ENCODE data around the gene GALR3. TPM values are rescaled to one million over a fixed set of nuclear protein-coding genes. Genes with fewer than 3 reads are reported as not detected.

Gene GALR3
- total and polyA plus RNA-seq, 2 of the 4 experiments (the other 2 are of a cell fraction): not detected

DNA sequence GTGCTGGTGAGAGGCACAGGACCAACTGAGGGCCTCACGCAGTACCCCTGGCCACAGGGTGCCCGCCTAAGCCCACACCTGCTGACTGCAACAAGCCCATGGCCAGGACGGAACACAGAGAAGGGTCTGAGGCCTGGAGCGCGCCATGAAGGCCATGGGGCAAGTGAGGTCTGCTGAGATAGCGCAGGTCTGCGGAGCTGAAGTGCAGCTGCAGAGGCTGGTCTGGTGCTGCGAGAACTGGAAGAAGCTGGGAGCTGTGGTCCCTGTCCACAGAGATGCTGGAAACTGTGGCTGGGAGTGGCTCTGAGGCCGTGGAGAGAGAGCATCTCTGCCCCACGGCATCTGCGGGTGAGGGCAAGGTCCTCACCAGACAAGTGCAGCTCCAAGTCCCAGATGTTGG lies 8.3 kb downstream of the GALR3 start:
- Histone ChIP-seq H3K4me2 (ENCODE audit: low read depth, low read length) (no peak overlapping the region), H3K4me1 (ENCODE audit: control insufficient read depth, insufficient read depth, low read length) (no peaks in the 10 kb centered on the region), H2AFZ (replicated peaks; ENCODE audit: low read length, poor library complexity) (no peak overlapping the region), H3K27me3 (ENCODE audit: control insufficient read depth, insufficient read depth, low read length) (no peaks in the 10 kb centered on the region), H3K79me1 (ENCODE audit: low read depth in 1 of 2, low read length in 2 of 2) (0 out of 4 replicates have a peak, but pooled peaks cover 0 to 3% of the 10 kb centered on the region in 2 experiments), H2AK5ac (ENCODE audit: low read depth, low read length) (no peak overlapping the region), H2BK20ac (ENCODE audit: low read depth, low read length) (no peak overlapping the region), H3K4ac (ENCODE audit: low read depth, low read length) (no peak overlapping the region), H2BK120ac (ENCODE audit: low read depth, low read length) (no peak overlapping the region), H2AK9ac (replicated peaks; ENCODE audit: low read depth, low read length, poor library complexity) (no peak overlapping the region), H3K9ac (ENCODE audit: low read depth, low read length) (no peak overlapping the region), H2BK5ac (ENCODE audit: low read depth, low read length, poor library complexity, severe bottlenecking) (no peak overlapping the region), H3K9me1 (ENCODE audit: insufficient read depth, low read length) (no peaks in the 10 kb centered on the region), H4K5ac (ENCODE audit: low read depth, low read length) (no peak overlapping the region), H2BK15ac (ENCODE audit: low read depth, low read length) (no peak overlapping the region), H3K18ac (ENCODE audit: low read depth, low read length) (no peak overlapping the region), H4K8ac (ENCODE audit: low read depth in 2 of 2, low read length in 2 of 2) (no peak overlapping the region), H3K36me3 (ENCODE audit: control insufficient read depth, insufficient read depth, low read length) (peaks cover 39% of the 10 kb centered on the region), H3K14ac (replicated peaks; ENCODE audit: low read depth, low read length) (no peak overlapping the region), H3K23ac (ENCODE audit: low read depth, low read length) (no peak overlapping the region), H3K56ac (ENCODE audit: extremely low read depth, insufficient read depth, low read length) (no peak overlapping the region), H3K27ac (ENCODE audit: insufficient read depth, low read length) (no peak overlapping the region), H3K4me3 (ENCODE audit: insufficient read depth, low read depth, low read length) (no peak overlapping the region), H4K91ac (ENCODE audit: insufficient read depth, low read depth, low read length) (no peak overlapping the region), H4K20me1 (ENCODE audit: insufficient read depth, low read length) (no peaks in the 10 kb centered on the region), H3K9me3 (ENCODE audit: control insufficient read depth, insufficient read depth, low read length) (no peaks in the 10 kb centered on the region)
- BruUV-seq (replicated peaks): no TSS peak
- TF ChIP-seq RAD21 (IDR thresholded peaks at IDR 0.05; ENCODE audit: low read length) (no peak), CEBPB (IDR thresholded peaks at IDR 0.05; ENCODE audit: low read depth, low read length) (no peak), NFE2L2 (IDR thresholded peaks at IDR 0.05; ENCODE audit: low read depth, low read length) (no peak), POLR2A (IDR thresholded peaks at IDR 0.05; ENCODE audit: low read depth, low read length) (no peak), RFX5 (IDR thresholded peaks at IDR 0.05; ENCODE audit: low read depth, low read length) (no peak), RCOR1 (IDR thresholded peaks at IDR 0.05; ENCODE audit: insufficient replicate concordance, low read length) (no peak), BHLHE40 (IDR thresholded peaks at IDR 0.05; ENCODE audit: low read depth, low read length) (no peak)
- TF ChIP-seq, protein P1, sequence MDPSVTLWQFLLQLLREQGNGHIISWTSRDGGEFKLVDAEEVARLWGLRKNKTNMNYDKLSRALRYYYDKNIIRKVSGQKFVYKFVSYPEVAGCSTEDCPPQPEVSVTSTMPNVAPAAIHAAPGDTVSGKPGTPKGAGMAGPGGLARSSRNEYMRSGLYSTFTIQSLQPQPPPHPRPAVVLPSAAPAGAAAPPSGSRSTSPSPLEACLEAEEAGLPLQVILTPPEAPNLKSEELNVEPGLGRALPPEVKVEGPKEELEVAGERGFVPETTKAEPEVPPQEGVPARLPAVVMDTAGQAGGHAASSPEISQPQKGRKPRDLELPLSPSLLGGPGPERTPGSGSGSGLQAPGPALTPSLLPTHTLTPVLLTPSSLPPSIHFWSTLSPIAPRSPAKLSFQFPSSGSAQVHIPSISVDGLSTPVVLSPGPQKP (IDR thresholded peaks at IDR 0.05; ENCODE audit: borderline replicate concordance, low read depth, low read length): no peak
- dilution Hi-C loops (cut with HindIII; ENCODE audit: low sequenced_read_pairs, unreplicated experiment) (no loop called here), in situ Hi-C loops (cut with MboI; ENCODE audit: low sequenced_read_pairs) (no loop called here), intact Hi-C loops (cut with micrococcal nuclease) (no loop called here)
- POLR2A ChIA-PET (ENCODE audit: unreplicated experiment): no interaction called here
- CTCF ChIA-PET: no interaction called here
- no peak for DNase-seq
- ATAC-seq (ENCODE audit: low read depth): no peak
- WGBS, 2 experiments (ENCODE audit: extremely low coverage in 2 of 2, insufficient read length in 1 of 2): 92% methylated on average over 6 of the region's 11 CpGs; no CpG with 5 or more reads in 1 of the 2 experiments

Data from IMR-90 (cell line).